Neuronal stem cell (in vitro differentiated cells): ENCODE data around the gene NXPH1.
A peak's percentile ranks its signal among the peaks of the same experiment; 100 is the strongest.

Source experiments
- DNase-seq: peaks from one replicate; pipeline ENCODE4 v3.0.0-alpha.2; 2013; ENCODE audit warnings: low spot score
- H2AFZ ChIP-seq: one replicate; pipeline ENCODE4 v1.6.1; 2013; ENCODE audit warnings: mild to moderate bottlenecking, low read length, inconsistent platforms
- H2AK5ac ChIP-seq: 2 replicates; pipeline ENCODE4 v1.6.1; 2013; ENCODE audit warnings: low read depth, mild to moderate bottlenecking, inconsistent platforms, low read length, moderate library complexity, mixed read lengths
- H2BK120ac ChIP-seq: 2 replicates; pipeline ENCODE4 v1.6.1; 2013; ENCODE audit warnings: low read depth, mild to moderate bottlenecking, inconsistent platforms, low read length, moderate library complexity, mixed read lengths
- H2BK12ac ChIP-seq: one replicate; pipeline ENCODE4 v1.6.1; 2013; ENCODE audit warnings: low read length, inconsistent platforms
- H2BK15ac ChIP-seq: 2 replicates; pipeline ENCODE4 v1.6.1; 2013; ENCODE audit warnings: mild to moderate bottlenecking, low read length, inconsistent platforms, mixed read lengths
- H2BK5ac ChIP-seq: one replicate; pipeline ENCODE4 v1.6.1; 2013; ENCODE audit warnings: inconsistent platforms, mild to moderate bottlenecking, low read length, moderate library complexity
- H3K14ac ChIP-seq: one replicate; pipeline ENCODE4 v1.6.1; 2013; ENCODE audit warnings: low read length, inconsistent platforms
- H3K18ac ChIP-seq: 2 replicates; pipeline ENCODE4 v1.6.1; 2013; ENCODE audit warnings: low read length, inconsistent platforms
- H3K23ac ChIP-seq: 2 replicates; pipeline ENCODE4 v1.6.1; 2013; ENCODE audit warnings: low read depth, mild to moderate bottlenecking, mixed read lengths, low read length, inconsistent platforms; ENCODE audit not compliant: poor library complexity
- H3K27ac ChIP-seq: replicated peaks from 3 replicates; pipeline ENCODE4 v1.5.1; 2013; ENCODE audit warnings: low read length, inconsistent platforms
- H3K27me3 ChIP-seq, 3 experiments: 2 replicates each; pipeline ENCODE4 v1.6.1; 2013; ENCODE audit warnings: low read length in 3 of 3, mild to moderate bottlenecking in 2 of 3, inconsistent platforms in 1 of 3, low read depth in 1 of 3, mixed read lengths in 1 of 3, moderate library complexity in 1 of 3; ENCODE audit not compliant: control insufficient read depth in 3 of 3, insufficient read depth in 3 of 3
- H3K36me3 ChIP-seq, 2 donors: replicated peaks in 1 of 2; 2 replicates each; pipeline ENCODE4 v1.6.1; 2013; ENCODE audit warnings: low read length in 2 of 2; ENCODE audit not compliant: control insufficient read depth in 2 of 2, insufficient read depth in 2 of 2
- H3K4ac ChIP-seq: 2 replicates; pipeline ENCODE4 v1.6.1; 2013; ENCODE audit warnings: inconsistent platforms, mild to moderate bottlenecking, low read length, moderate library complexity
- H3K4me1 ChIP-seq, 2 donors: 1 replicate in 1 of 2; 2 replicates in 1 of 2; pipeline ENCODE4 v1.6.1; 2013; ENCODE audit warnings: low read length in 2 of 2, low read depth in 1 of 2; ENCODE audit not compliant: control insufficient read depth in 2 of 2, insufficient read depth in 1 of 2
- H3K4me2 ChIP-seq: one replicate; pipeline ENCODE4 v1.6.1; 2013; ENCODE audit warnings: mild to moderate bottlenecking, low read length, inconsistent platforms; ENCODE audit not compliant: insufficient read depth, poor library complexity, severe bottlenecking
- H3K4me3 ChIP-seq, 2 donors: 2 replicates each; pipeline ENCODE4 v1.5.1; 2013; ENCODE audit warnings: low read length in 2 of 2, mild to moderate bottlenecking in 2 of 2, inconsistent platforms in 1 of 2, moderate library complexity in 1 of 2
- H3K79me1 ChIP-seq: one replicate; pipeline ENCODE4 v1.6.1; 2013; ENCODE audit warnings: low read depth, mild to moderate bottlenecking, inconsistent platforms, low read length, moderate library complexity
- H3K9ac ChIP-seq: one replicate; pipeline ENCODE4 v1.6.1; 2013; ENCODE audit warnings: mild to moderate bottlenecking, low read depth, low read length, inconsistent platforms; ENCODE audit not compliant: poor library complexity
- H3K9me3 ChIP-seq, 2 donors: replicated peaks in 1 of 2; 2 replicates each; pipeline versions ENCODE3 to v1.6.1; 2013; ENCODE audit warnings: low read length in 2 of 2, mild to moderate bottlenecking in 2 of 2, inconsistent platforms in 1 of 2, low read depth in 1 of 2, mixed read lengths in 1 of 2, moderate library complexity in 1 of 2; ENCODE audit not compliant: control insufficient read depth in 2 of 2, insufficient read depth in 1 of 2
- H4K8ac ChIP-seq: one replicate; pipeline ENCODE4 v1.6.1; 2013; ENCODE audit warnings: low read depth, mild to moderate bottlenecking, inconsistent platforms, low read length, moderate library complexity
- H4K91ac ChIP-seq: one replicate; pipeline ENCODE4 v1.6.1; 2013; ENCODE audit warnings: low read length, low read depth, mild to moderate bottlenecking, inconsistent platforms; ENCODE audit not compliant: poor library complexity
- WGBS, 2 donors: extraction: QIAGEN DNeasy Blood & Tissue Kit; methylation state at CpG; one replicate each; pipeline ENCODE4 v1.1.7; 2013; ENCODE audit warnings: missing lambda C conversion rate in 2 of 2, mixed read lengths in 1 of 2; ENCODE audit not compliant: insufficient read length in 2 of 2, insufficient replicate concordance in 1 of 2; ENCODE audit errors: extremely low coverage in 2 of 2; 5-methylcytosine and 5-hydroxymethylcytosine counted together

Gene NXPH1

GRCh38 chr7:8480527-8480926 lies 47.1 kb downstream of the NXPH1 start:
- no peak for DNase-seq
- no peak overlapping the region for H4K91ac ChIP-seq
- H3K18ac ChIP-seq: no peak overlapping the region
- H3K79me1 ChIP-seq: no peaks in the 10 kb centered on the region
- H3K4me2 ChIP-seq: no peak overlapping the region
- no peak overlapping the region for H3K9ac ChIP-seq
- no peaks in the 10 kb centered on the region for H3K36me3 ChIP-seq
- no peaks in the 10 kb centered on the region for H3K9me3 ChIP-seq
- no peak overlapping the region for H3K4ac ChIP-seq
- H2BK5ac ChIP-seq: no peak overlapping the region
- no peak overlapping the region for H2BK120ac ChIP-seq
- H3K4me3 ChIP-seq: no peak overlapping the region
- no peaks in the 10 kb centered on the region for H3K27me3 ChIP-seq
- no peak overlapping the region for H3K14ac ChIP-seq
- no CpG with 5 or more reads among the region's 3 CpGs for WGBS, 2 donors
- H2BK12ac ChIP-seq: no peak overlapping the region
- H2BK15ac ChIP-seq: no peak overlapping the region
- no peak overlapping the region for H2AFZ ChIP-seq
- no peak overlapping the region for H4K8ac ChIP-seq
- H2AK5ac ChIP-seq: no peak overlapping the region
- no peak overlapping the region for H3K27ac ChIP-seq
- no peaks in the 10 kb centered on the region for H3K4me1 ChIP-seq
- no peak overlapping the region for H3K23ac ChIP-seq

- WGBS, 2 donors: no CpG with 5 or more reads among the region's 2 CpGs
- H3K4me3 ChIP-seq: no peak overlapping the region
- no peak overlapping the region for H2BK12ac ChIP-seq
- H3K9me3 ChIP-seq: no peaks in the 10 kb centered on the region
- no peaks in the 10 kb centered on the region for H3K4me1 ChIP-seq
- H3K27ac ChIP-seq: no peak overlapping the region
- no peak overlapping the region for H2AK5ac ChIP-seq
- H3K9ac ChIP-seq: no peak overlapping the region
- H3K79me1 ChIP-seq: no peaks in the 10 kb centered on the region
- no peaks in the 10 kb centered on the region for H3K36me3 ChIP-seq
- H3K14ac ChIP-seq: no peak overlapping the region
- H4K8ac ChIP-seq: no peak overlapping the region
- H3K23ac ChIP-seq: no peak overlapping the region
- no peak overlapping the region for H2BK5ac ChIP-seq
- H2AFZ ChIP-seq: no peak overlapping the region
- DNase-seq: no peak
- H3K4me2 ChIP-seq: no peak overlapping the region
- no peak overlapping the region for H3K18ac ChIP-seq
- H3K4ac ChIP-seq: no peak overlapping the region
- no peak overlapping the region for H4K91ac ChIP-seq
- no peak overlapping the region for H2BK15ac ChIP-seq
- no peak overlapping the region for H2BK120ac ChIP-seq
- no peaks in the 10 kb centered on the region for H3K27me3 ChIP-seq
These were observed 47.7 kb downstream of the NXPH1 start for GRCh38 chr7:8481096-8481495.

- H4K91ac ChIP-seq: no peak overlapping the region
- no peak overlapping the region for H4K8ac ChIP-seq
- no peaks in the 10 kb centered on the region for H3K4me1 ChIP-seq
- H3K27ac ChIP-seq: no peak overlapping the region
- no peak overlapping the region for H2BK12ac ChIP-seq
- H3K4me2 ChIP-seq: no peak overlapping the region
- whole genome bisulfite sequencing, 2 donors: no CpG with 5 or more reads among the region's 4 CpGs
- H3K36me3 ChIP-seq: no peaks in the 10 kb centered on the region
- no peaks in the 10 kb centered on the region for H3K9me3 ChIP-seq
- no peak overlapping the region for H3K9ac ChIP-seq
- H2BK15ac ChIP-seq: no peak overlapping the region
- no peak overlapping the region for H2AFZ ChIP-seq
- H2BK120ac ChIP-seq: no peak overlapping the region
- H3K27me3 ChIP-seq: no peaks in the 10 kb centered on the region
- H3K14ac ChIP-seq: peak overlapping the region; percentile 75
- H2BK5ac ChIP-seq: no peak overlapping the region
- H3K4me3 ChIP-seq: no peak overlapping the region
- no peak overlapping the region for H3K18ac ChIP-seq
- H3K23ac ChIP-seq: no peak overlapping the region
- no peak overlapping the region for H3K4ac ChIP-seq
- no peaks in the 10 kb centered on the region for H3K79me1 ChIP-seq
- H2AK5ac ChIP-seq: no peak overlapping the region
- DNase-seq: no peak
These were observed 48.5 kb downstream of the NXPH1 start for GRCh38 chr7:8481752-8482446.

- Histone ChIP-seq H3K36me3 (no peaks in the 10 kb centered on the region), H4K8ac (no peak overlapping the region), H2BK15ac (no peak overlapping the region), H3K4me1 (no peaks in the 10 kb centered on the region), H3K4me3 (no peak overlapping the region), H3K9ac (no peak overlapping the region), H3K14ac (no peak overlapping the region), H3K9me3 (no peaks in the 10 kb centered on the region), H3K27ac (no peak overlapping the region), H3K23ac (no peak overlapping the region), H3K18ac (no peak overlapping the region), H3K4me2 (no peak overlapping the region), H3K27me3 (no peaks in the 10 kb centered on the region), H4K91ac (no peak overlapping the region), H2AK5ac (no peak overlapping the region), H2BK120ac (no peak overlapping the region), H2AFZ (no peak overlapping the region), H3K79me1 (no peaks in the 10 kb centered on the region), H2BK5ac (no peak overlapping the region), H2BK12ac (no peak overlapping the region), H3K4ac (no peak overlapping the region)
- no CpG with 5 or more reads among the region's 4 CpGs for WGBS, 2 donors
- no peak for DNase-seq
These were observed 57.1 kb downstream of the NXPH1 start for GRCh38 chr7:8490391-8491045.
